ENCODE results near the gene PLEKHA8. TPM values are rescaled to one million over a fixed set of nuclear protein-coding genes. Genes with fewer than 3 reads are reported as not detected.

Gene PLEKHA8
- total RNA-seq, 4 donors from 2014 or later, result 4.6 to 11.8 (median 8.1) TPM

GRCh38 chr7:30003098-30003497 is 25.1 kb upstream of the PLEKHA8 start:
- DNase-seq (ENCODE audit: low spot score) (no peak), ATAC-seq (ENCODE audit: low FRiP score) (no peak)
- no peak for TF ChIP-seq CTCF (IDR thresholded peaks at IDR 0.05)

- no peak for TF ChIP-seq CTCF (IDR thresholded peaks at IDR 0.05)
- ATAC-seq (ENCODE audit: low FRiP score), result no peak
Measured at GRCh38 chr7:30005464-30005863, 22.7 kb upstream of the PLEKHA8 start.

GRCh38 chr7:30010021-30010420 is 18.2 kb upstream of the PLEKHA8 start:
- ATAC-seq (ENCODE audit: low FRiP score) (no peak), DNase-seq (ENCODE audit: low spot score) (no peak)
- no peak for TF ChIP-seq CTCF (IDR thresholded peaks at IDR 0.05)

More at GRCh38 chr7:30005464-30005863, 22.7 kb upstream of the PLEKHA8 start:
- no peak for DNase-seq (ENCODE audit: low spot score)

GRCh38 chr7:30012757-30013156 is 15.5 kb upstream of the PLEKHA8 start:
- no peak for TF ChIP-seq CTCF (IDR thresholded peaks at IDR 0.05)
- ATAC-seq (ENCODE audit: low FRiP score) (no peak), DNase-seq (ENCODE audit: low spot score) (no peak)

- ATAC-seq (ENCODE audit: low FRiP score) (no peak), DNase-seq (ENCODE audit: low spot score) (no peak)
- TF ChIP-seq CTCF (IDR thresholded peaks at IDR 0.05), result no peak
Measured at GRCh38 chr7:30018451-30018850, 9.8 kb upstream of the PLEKHA8 start.

DNA sequence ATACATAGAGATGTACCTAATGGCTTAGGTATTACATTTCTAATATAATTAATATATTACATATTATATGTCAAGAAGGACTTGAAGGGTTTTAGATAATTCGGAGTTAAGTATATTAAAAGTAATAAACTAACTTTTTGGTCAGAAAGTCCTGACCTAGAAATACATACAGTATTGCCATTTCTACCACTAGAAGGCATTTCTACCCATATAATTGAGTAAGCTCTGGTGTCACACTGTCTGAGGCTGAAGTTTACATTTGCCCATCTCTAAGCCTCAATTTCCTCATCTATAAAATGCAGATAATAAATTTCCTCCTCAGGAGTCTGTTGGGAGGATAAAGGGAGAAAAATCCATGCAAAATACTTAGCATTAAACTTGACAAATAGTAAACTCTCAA is 8.8 kb upstream of the PLEKHA8 start:
- ATAC-seq (ENCODE audit: low FRiP score) (no peak), DNase-seq (ENCODE audit: low spot score) (no peak)
- TF ChIP-seq CTCF (IDR thresholded peaks at IDR 0.05), result no peak

DNA sequence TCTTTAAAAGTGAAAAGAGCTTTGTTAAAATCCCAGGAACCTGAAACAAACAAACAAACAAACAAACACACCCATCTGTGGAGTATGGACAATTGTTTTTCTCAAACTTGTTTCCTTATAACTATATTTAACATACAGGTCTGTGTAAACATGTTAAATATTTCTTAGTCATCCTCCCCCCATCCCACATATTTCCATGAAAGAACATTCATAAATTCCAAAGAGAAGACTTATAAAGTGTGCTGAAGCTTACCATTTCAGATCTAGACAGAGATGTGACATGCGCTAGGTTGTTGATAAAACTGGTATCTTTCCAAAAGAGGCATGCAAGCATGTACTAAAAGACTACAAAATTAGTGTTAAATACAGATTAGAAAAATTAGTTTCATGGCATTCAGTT is 8.3 kb upstream of the PLEKHA8 start:
- ATAC-seq (ENCODE audit: low FRiP score) (no peak), DNase-seq (ENCODE audit: low spot score) (no peak)
- TF ChIP-seq CTCF (IDR thresholded peaks at IDR 0.05), result no peak
